Right atrium auricular region (tissue), 2 donors: Measurements from ENCODE around the gene CCDC71L. TPM values are rescaled to one million over a fixed set of nuclear protein-coding genes. Genes with fewer than 3 reads are reported as not detected.

ENCODE experiments used
- DNase-seq: peaks from one replicate; pipeline ENCODE4 v3.0.0-alpha.2; 2019; ENCODE audit warnings: low spot score
- H3K27ac ChIP-seq, 2 donors: fragments of 200-600 bp; sonication (generic); 1 replicate in 1 of 2; 2 replicates in 1 of 2; pipeline ENCODE4 v1.5.1; 2016 to 2019
- H3K27me3 ChIP-seq, 2 donors: fragments of 200-600 bp; sonication (generic); one replicate each; pipeline versions ENCODE4 v1.5.1 to v1.6.0; 2017 to 2019
- H3K36me3 ChIP-seq: fragments of 200-600 bp; sonication (generic); one replicate; pipeline ENCODE4 v1.5.1; 2016
- H3K4me1 ChIP-seq, 2 donors: fragments of 200-600 bp; sonication (generic); one replicate each; pipeline versions ENCODE4 v1.5.1 to v1.6.0; 2017 to 2019
- H3K4me3 ChIP-seq, 2 donors: fragments of 200-600 bp; sonication (generic); 1 replicate in 1 of 2; 2 replicates in 1 of 2; pipeline ENCODE4 v1.5.1; 2017 to 2019; ENCODE audit warnings: mild to moderate bottlenecking in 1 of 2, moderate library complexity in 1 of 2
- H3K9me3 ChIP-seq, 2 donors: fragments of 200-600 bp; sonication (generic); one replicate each; pipeline ENCODE4 v1.5.1; 2019
- CTCF ChIP-seq, 2 donors: fragments of 200-600 bp; sonication (generic); IDR thresholded peaks; one replicate each; pipeline ENCODE4 v1.5.1; 2019; ENCODE audit warnings: antibody characterized with exemption in 2 of 2
- total RNA-seq, 2 donors: library from RNA; depleted of rRNA; stranded (reverse); fragments of >200 nt; gene quantifications; one replicate each; pipeline ENCODE4 v1.1.0, GENCODE V29; 2016

Gene CCDC71L
- total RNA-seq, 2 donors from 2014 or later = 17.5 to 20.9 TPM

GRCh38 chr7:106622654-106623314 lies 38.2 kb downstream of the CCDC71L start:
- H3K9me3 ChIP-seq = peaks cover 0 to 13% of the 10 kb centered on the region in 2 donors
- H3K4me1 ChIP-seq = peaks cover 0 to 8% of the 10 kb centered on the region in 2 donors
- no peak overlapping the region for H3K27ac ChIP-seq
- H3K36me3 ChIP-seq = no peaks in the 10 kb centered on the region
- TF ChIP-seq CTCF (IDR thresholded peaks at IDR 0.05) = no peak
- no peaks in the 10 kb centered on the region for H3K27me3 ChIP-seq
- no peak overlapping the region for H3K4me3 ChIP-seq
- no peak for DNase-seq

- Histone ChIP-seq H3K4me3 (no peak overlapping the region), H3K27ac (no peak overlapping the region), H3K9me3 (peaks cover 0 to 13% of the 10 kb centered on the region in 2 donors), H3K4me1 (peaks cover 0 to 11% of the 10 kb centered on the region in 2 donors), H3K27me3 (no peaks in the 10 kb centered on the region), H3K36me3 (no peaks in the 10 kb centered on the region)
- TF ChIP-seq CTCF (IDR thresholded peaks at IDR 0.05) = no peak
- DNase-seq = no peak
Observed at GRCh38 chr7:106621393-106622132, 39.4 kb downstream of the CCDC71L start.

- Histone ChIP-seq H3K9me3 (peaks cover 0 to 13% of the 10 kb centered on the region in 2 donors), H3K27me3 (no peaks in the 10 kb centered on the region), H3K4me3 (no peak overlapping the region), H3K27ac (no peak overlapping the region), H3K4me1 (peaks cover 0 to 11% of the 10 kb centered on the region in 2 donors), H3K36me3 (no peaks in the 10 kb centered on the region)
- DNase-seq = no peak
- TF ChIP-seq CTCF (IDR thresholded peaks at IDR 0.05) = no peak
Observed at GRCh38 chr7:106620676-106621075, 40.3 kb downstream of the CCDC71L start.

DNA sequence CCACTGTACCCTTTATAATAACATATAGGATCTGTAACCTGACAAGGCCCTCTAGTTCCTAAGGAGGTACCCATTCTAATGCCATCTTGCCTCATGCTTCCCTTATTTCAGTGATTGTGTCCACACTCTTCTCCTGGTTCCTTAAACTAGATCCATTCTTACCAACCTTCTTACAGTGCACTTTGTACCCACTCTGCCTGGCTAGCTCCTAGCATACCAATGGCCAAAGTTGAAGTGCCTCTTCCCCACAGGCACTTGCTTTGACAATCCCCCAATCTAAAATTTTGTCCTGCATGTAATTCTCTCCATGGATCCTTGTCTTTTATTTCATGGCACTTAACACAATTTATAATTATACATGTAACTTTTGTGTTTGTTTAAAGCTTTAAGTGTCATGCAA lies 40.9 kb downstream of the CCDC71L start:
- H3K4me3 ChIP-seq = no peak overlapping the region
- no peaks in the 10 kb centered on the region for H3K36me3 ChIP-seq
- TF ChIP-seq CTCF (IDR thresholded peaks at IDR 0.05) = no peak
- H3K27ac ChIP-seq = no peak overlapping the region
- H3K9me3 ChIP-seq = peaks cover 0 to 13% of the 10 kb centered on the region in 2 donors
- no peaks in the 10 kb centered on the region for H3K27me3 ChIP-seq
- peaks cover 0 to 11% of the 10 kb centered on the region in 2 donors for H3K4me1 ChIP-seq
- no peak for DNase-seq

GRCh38 chr7:106619213-106619612 lies 41.7 kb downstream of the CCDC71L start:
- H3K36me3 ChIP-seq = no peaks in the 10 kb centered on the region
- H3K27me3 ChIP-seq = no peaks in the 10 kb centered on the region
- DNase-seq = no peak
- no peak overlapping the region for H3K27ac ChIP-seq
- TF ChIP-seq CTCF (IDR thresholded peaks at IDR 0.05) = no peak
- H3K4me3 ChIP-seq = no peak overlapping the region
- H3K4me1 ChIP-seq = peaks cover 0 to 11% of the 10 kb centered on the region in 2 donors
- H3K9me3 ChIP-seq = peaks cover 0 to 13% of the 10 kb centered on the region in 2 donors
